Thoracic aorta (tissue), 2 donors: ENCODE measurements around the gene PLOD1. TPM values are rescaled to one million over a fixed set of nuclear protein-coding genes. Genes with fewer than 3 reads are reported as not detected.

ENCODE experiments used
- ATAC-seq: fragments of 150-250 bp; one replicate; pipeline ENCODE4 v1.8.0; 2017; ENCODE audit warnings: low read depth; ENCODE audit not compliant: insufficient number of reproducible peaks, low FRiP score
- DNase-seq: peaks from one replicate; pipeline ENCODE4 v3.0.0-alpha.2; 2020; ENCODE audit warnings: low spot score
- H3K27ac ChIP-seq, 2 donors: fragments of 200-600 bp; sonication (generic); 1 replicate in 1 of 2; 2 replicates in 1 of 2; pipeline ENCODE4 v1.5.1; 2016; ENCODE audit warnings: mild to moderate bottlenecking in 2 of 2, moderate library complexity in 2 of 2
- H3K27me3 ChIP-seq: fragments of 200-600 bp; sonication (generic); replicated peaks from 2 replicates; pipeline ENCODE4 v1.6.0; 2016; ENCODE audit warnings: mild to moderate bottlenecking; ENCODE audit not compliant: insufficient read depth
- H3K36me3 ChIP-seq: fragments of 200-600 bp; sonication (generic); one replicate; pipeline ENCODE4 v1.5.1; 2016
- H3K4me1 ChIP-seq, 2 donors: fragments of 200-600 bp; sonication (generic); 1 replicate in 1 of 2; 2 replicates in 1 of 2; pipeline versions ENCODE4 v1.5.1 to v1.6.0; 2016; ENCODE audit warnings: low read depth in 2 of 2, mild to moderate bottlenecking in 1 of 2; ENCODE audit not compliant: control insufficient read depth in 1 of 2
- H3K4me3 ChIP-seq: fragments of 200-600 bp; sonication (generic); 2 replicates; pipeline ENCODE4 v1.5.1; 2016; ENCODE audit warnings: mild to moderate bottlenecking
- H3K9me3 ChIP-seq: fragments of 200-600 bp; sonication (generic); 2 replicates; pipeline ENCODE4 v1.5.1; 2016
- CTCF ChIP-seq: fragments of 200-600 bp; sonication (generic); IDR thresholded peaks from one replicate; pipeline ENCODE4 v1.5.1; 2019; ENCODE audit warnings: antibody characterized with exemption
- total RNA-seq, 2 donors: library from RNA; depleted of rRNA; stranded (reverse); fragments of >200 nt; gene quantifications; one replicate each; pipeline versions ENCODE4 v1.1.0 to v1.2.3, GENCODE V29; 2016

The PLOD1 gene
- total RNA-seq, result 100 to 1,000 TPM in 1 of 2 donors, 10 to 100 TPM in 1; 71.3 to 123 TPM

GRCh38 chr1:11934302-11935056 is at the start of gene PLOD1:
TSS of gene PLOD1 (plus strand) at chr1:11934717. CDS start at chr1:11934780, 63 bp downstream.
- peak within 1 kb of the TSS; percentile 84 to 85 for H3K27ac ChIP-seq
- H3K27me3 ChIP-seq, result no peaks in the 10 kb centered on the region
- H3K4me3 ChIP-seq, result peak within 1 kb of the TSS; percentile 74
- no peaks in the 10 kb centered on the region for H3K9me3 ChIP-seq
- DNase-seq (peak; percentile 51), ATAC-seq (peak; percentile 86)
- no peaks in the 10 kb centered on the region for H3K36me3 ChIP-seq
- peaks cover 20 to 44% of the 10 kb centered on the region in 2 donors for H3K4me1 ChIP-seq
- no peak for TF ChIP-seq CTCF

GRCh38 chr1:11885916-11886315 is 48.6 kb upstream of the PLOD1 start:
- no peak for ATAC-seq
- Histone ChIP-seq H3K4me3 (no peak overlapping the region), H3K4me1 (peaks cover 0 to 2% of the 10 kb centered on the region in 2 donors), H3K27ac (no peak overlapping the region), H3K36me3 (no peaks in the 10 kb centered on the region), H3K27me3 (no peaks in the 10 kb centered on the region), H3K9me3 (no peaks in the 10 kb centered on the region)
- no peak for TF ChIP-seq CTCF
- no peak for DNase-seq

- Histone ChIP-seq H3K4me1 (no peaks in the 10 kb centered on the region), H3K9me3 (no peaks in the 10 kb centered on the region), H3K4me3 (no peak overlapping the region), H3K27me3 (no peaks in the 10 kb centered on the region), H3K36me3 (no peaks in the 10 kb centered on the region), H3K27ac (no peak overlapping the region)
- no peak for DNase-seq
- no peak for TF ChIP-seq CTCF
- no peak for ATAC-seq
Measured at GRCh38 chr1:11886986-11887665, 47.4 kb upstream of the PLOD1 start.

GRCh38 chr1:11887666-11888007 is 46.9 kb upstream of the PLOD1 start:
- no peaks in the 10 kb centered on the region for H3K9me3 ChIP-seq
- H3K4me1 ChIP-seq, result no peaks in the 10 kb centered on the region
- no peak overlapping the region for H3K4me3 ChIP-seq
- no peak for TF ChIP-seq CTCF
- H3K27ac ChIP-seq, result no peak overlapping the region
- DNase-seq (no peak), ATAC-seq (no peak)
- no peaks in the 10 kb centered on the region for H3K36me3 ChIP-seq
- no peaks in the 10 kb centered on the region for H3K27me3 ChIP-seq

- Histone ChIP-seq H3K27me3 (no peaks in the 10 kb centered on the region), H3K36me3 (no peaks in the 10 kb centered on the region), H3K9me3 (no peaks in the 10 kb centered on the region), H3K4me1 (no peaks in the 10 kb centered on the region), H3K4me3 (no peak overlapping the region), H3K27ac (no peak overlapping the region)
- TF ChIP-seq CTCF, result no peak
- DNase-seq (no peak), ATAC-seq (no peak)
Measured at GRCh38 chr1:11888206-11888876, 46.2 kb upstream of the PLOD1 start.
